NCI-H1417 (cell line): ENCODE results near the gene DNAJC12.
"Not testable (repeated sequence)": the region's sequence is repeated elsewhere in the genome, so short reads cannot be mapped to it uniquely, and the experiment has no call there.

Source experiments
- DNase-seq, 3 experiments: peaks; one replicate each; lab custom pipeline; 2025; lab: John Stamatoyannopoulos, UW

The DNAJC12 gene

DNA sequence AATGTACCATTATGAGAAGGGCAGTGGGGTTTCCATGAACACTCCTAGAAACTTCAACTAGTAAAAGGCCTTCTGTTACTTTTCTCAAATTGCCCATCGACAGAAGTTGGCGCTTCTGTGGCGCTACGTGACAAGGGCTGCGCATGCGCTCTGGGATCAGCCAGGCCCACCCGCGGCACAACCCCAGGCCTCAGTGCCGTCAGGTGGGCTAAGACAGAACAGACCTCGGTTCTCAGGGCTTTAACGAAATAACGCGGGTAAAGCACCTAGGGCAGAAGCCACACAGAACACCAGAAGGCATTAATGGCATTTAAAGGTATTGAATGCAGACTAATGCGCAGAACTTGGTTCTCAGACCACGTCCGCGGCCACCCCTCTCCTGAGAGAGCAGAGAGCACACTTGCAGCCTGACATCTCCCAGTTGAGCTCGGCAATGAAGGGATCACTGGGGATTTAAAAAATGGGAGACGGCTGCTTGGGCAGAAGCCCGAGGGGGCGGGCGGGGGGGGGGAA, 74.4 kb downstream of the DNAJC12 start:
- peak; percentile 76 to 89 (median 86) for DNase-seq

DNA sequence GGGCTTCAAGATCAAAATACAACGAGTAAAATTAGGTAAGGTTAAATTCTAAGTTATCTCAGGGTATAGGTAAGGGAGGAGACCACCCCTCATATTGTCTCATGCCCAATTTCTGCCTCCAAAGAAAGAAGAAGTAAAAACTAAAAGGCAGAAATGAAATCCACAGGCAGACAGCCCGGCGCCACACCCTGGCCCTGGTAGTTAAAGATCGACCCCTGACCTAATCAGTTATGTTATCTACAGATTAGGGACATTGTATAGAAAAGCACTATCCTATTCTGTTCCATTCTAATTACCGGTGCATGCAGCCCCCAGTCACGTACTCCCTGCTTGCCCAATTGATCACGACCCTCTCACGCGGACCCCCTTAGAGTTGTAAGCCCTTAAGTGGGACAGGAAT, 75.4 kb downstream of the DNAJC12 start:
- DNase-seq, result not testable (repeated sequence)

- no peak for DNase-seq
These were observed 77.7 kb downstream of the DNAJC12 start for GRCh38 chr10:67760272-67760671.
